OCI-LY7 (cell line): ENCODE data around the gene CLMN. TPM values are rescaled to one million over a fixed set of nuclear protein-coding genes. Genes with fewer than 3 reads are reported as not detected.

Experiments
- BruUV-seq: library from RNA; stranded (reverse); fragments of 400-500 nt; replicated peaks from 2 replicates; lab custom pipeline; 2021; lab: Mats Ljungman, UMichigan
- CTCF ChIA-PET: fragments of 300-600 bp; sonication (Branson Sonifier 250); formaldehyde crosslinking; loops from one replicate; lab custom pipeline; 2022; ENCODE audit warnings: antibody characterized with exemption; ENCODE audit not compliant: unreplicated experiment; lab: Charles Lee
- POLR2A ChIA-PET: fragments of 300-600 bp; sonication (Branson Sonifier 250); formaldehyde crosslinking; loops from one replicate; lab custom pipeline; 2022; ENCODE audit warnings: antibody characterized with exemption; lab: Charles Lee
- DNase-seq: peaks from one replicate; pipeline ENCODE4 v3.0.0-alpha.2; 2015; ENCODE audit warnings: low spot score
- H2AFZ ChIP-seq: fragments of 200-600 bp; sonication (generic), shearing (Covaris generic); 2 replicates; pipeline ENCODE4 v1.6.1; 2014; ENCODE audit warnings: mild to moderate bottlenecking, antibody characterized with exemption, low read length, moderate library complexity
- H3K27ac ChIP-seq: fragments of 200-600 bp; sonication (generic); 2 replicates; pipeline ENCODE4 v1.5.1; 2014; ENCODE audit warnings: mixed run types, low read depth, mild to moderate bottlenecking, moderate library complexity, low read length, inconsistent platforms; ENCODE audit not compliant: poor library complexity, severe bottlenecking
- H3K36me3 ChIP-seq: fragments of 200-600 bp; sonication (generic); 2 replicates; pipeline ENCODE4 v1.6.1; 2014; ENCODE audit warnings: mild to moderate bottlenecking, antibody characterized with exemption, low read length, moderate library complexity, mixed read lengths; ENCODE audit not compliant: insufficient read depth
- H3K4me1 ChIP-seq: fragments of 200-600 bp; sonication (generic); 2 replicates; pipeline ENCODE4 v1.5.1; 2014; ENCODE audit warnings: mild to moderate bottlenecking, low read length; ENCODE audit not compliant: insufficient read depth, poor library complexity, severe bottlenecking
- H3K4me2 ChIP-seq: fragments of 200-600 bp; sonication (generic); 2 replicates; pipeline ENCODE4 v1.6.1; 2014; ENCODE audit warnings: mild to moderate bottlenecking, low read length
- H3K4me3 ChIP-seq: fragments of 200-600 bp; sonication (generic); 2 replicates; pipeline ENCODE4 v1.5.1; 2014; ENCODE audit warnings: mild to moderate bottlenecking, low read depth, low read length; ENCODE audit not compliant: poor library complexity, severe bottlenecking
- H3K79me2 ChIP-seq: fragments of 200-600 bp; sonication (generic); 2 replicates; pipeline ENCODE4 v1.6.1; 2016; ENCODE audit warnings: low read depth, mild to moderate bottlenecking, low read length, moderate library complexity, mixed read lengths; ENCODE audit not compliant: insufficient read depth
- H3K9me2 ChIP-seq: fragments of 200-600 bp; sonication (generic); 2 replicates; pipeline ENCODE4 v1.6.1; 2016; ENCODE audit warnings: mild to moderate bottlenecking, low read length, mixed read lengths; ENCODE audit not compliant: insufficient read depth
- H3K9me3 ChIP-seq: fragments of 200-600 bp; sonication (generic); 2 replicates; pipeline ENCODE4 v1.6.1; 2014; ENCODE audit warnings: mild to moderate bottlenecking, mixed run types, low read length, mixed read lengths
- H4K20me1 ChIP-seq: fragments of 200-600 bp; sonication (generic); 2 replicates; pipeline ENCODE4 v1.6.1; 2014; ENCODE audit warnings: mild to moderate bottlenecking, antibody characterized with exemption, low read length, moderate library complexity, mixed read lengths; ENCODE audit not compliant: insufficient read depth
- EZH2phosphoT487 ChIP-seq: fragments of 200-600 bp; sonication (generic); IDR thresholded peaks from 2 replicates; pipeline ENCODE4 v1.6.1; 2018; ENCODE audit warnings: low read depth, borderline replicate concordance, mild to moderate bottlenecking, mixed run types, antibody characterized with exemption, low read length, moderate library complexity, mixed read lengths
- intact Hi-C: fragments of 100-400 bp; cut with micrococcal nuclease; formaldehyde crosslinking; loops from one replicate; pipeline ENCODE4 v1.10.0; 2022; ENCODE audit not compliant: unreplicated experiment
- total RNA-seq, 2 experiments: library from RNA; depleted of rRNA in 1 of 2; stranded (reverse); fragments of >200 nt in 1 of 2; shearing (Covaris generic) in 1 of 2; gene quantifications; 2 replicates each; pipeline ENCODE4 v1.2.3, GENCODE V29; 2014 to 2022
- TF ChIP-seq, protein P1 (sequence below): fragments of 200-600 bp; sonication (generic); conservative IDR thresholded peaks from 2 replicates; pipeline ENCODE4 v1.5.1; 2014; ENCODE audit warnings: mild to moderate bottlenecking, antibody characterized with exemption, low read length, moderate library complexity, mixed read lengths

The CLMN gene
- total RNA-seq, 2 experiments from 2014 or later, result 6.8 to 12.0 TPM

DNA sequence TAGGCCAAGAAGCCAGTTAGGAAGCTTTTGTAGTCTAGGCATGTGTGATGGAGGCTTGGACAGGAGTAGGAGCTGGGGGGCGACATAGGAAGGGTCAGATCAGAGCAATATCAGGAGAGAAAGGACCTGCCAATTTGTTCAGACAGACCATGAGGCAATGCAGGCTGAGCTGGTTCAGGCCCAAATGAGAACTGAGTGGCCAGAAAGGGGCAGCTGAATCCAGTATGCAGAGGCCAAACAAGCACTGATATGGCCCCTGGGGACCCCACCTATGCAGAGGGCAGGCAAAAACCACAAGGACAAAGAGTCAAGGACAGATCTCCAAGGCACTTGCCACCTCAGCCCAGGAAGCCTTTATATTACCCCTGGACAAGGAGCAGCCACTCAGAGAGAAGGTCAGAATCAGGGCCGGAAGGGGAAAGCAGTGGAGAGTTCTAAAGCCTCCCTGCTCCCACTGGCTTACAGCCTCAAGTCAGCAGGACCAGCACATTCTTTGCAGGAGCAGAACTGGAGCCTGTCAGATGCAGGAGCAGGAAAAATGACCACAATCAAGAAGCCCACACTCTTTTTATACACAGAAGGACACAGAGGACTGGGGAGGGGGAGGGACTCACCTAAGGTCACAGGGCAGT, 37.2 kb downstream of the CLMN start:
- Histone ChIP-seq H3K4me1 (peaks cover 14% of the 10 kb centered on the region), H3K4me3 (no peak overlapping the region), H3K4me2 (no peak overlapping the region), H2AFZ (no peak overlapping the region), H4K20me1 (no peaks in the 10 kb centered on the region), H3K27ac (no peak overlapping the region), H3K36me3 (no peaks in the 10 kb centered on the region), H3K9me3 (peaks cover 10% of the 10 kb centered on the region), H3K79me2 (no peaks in the 10 kb centered on the region), H3K9me2 (no peaks in the 10 kb centered on the region)
- no TSS peak for BruUV-seq
- intact Hi-C loops, result no loop called here
- no peak for DNase-seq
- CTCF ChIA-PET, result no interaction called here
- TF ChIP-seq, protein P1, sequence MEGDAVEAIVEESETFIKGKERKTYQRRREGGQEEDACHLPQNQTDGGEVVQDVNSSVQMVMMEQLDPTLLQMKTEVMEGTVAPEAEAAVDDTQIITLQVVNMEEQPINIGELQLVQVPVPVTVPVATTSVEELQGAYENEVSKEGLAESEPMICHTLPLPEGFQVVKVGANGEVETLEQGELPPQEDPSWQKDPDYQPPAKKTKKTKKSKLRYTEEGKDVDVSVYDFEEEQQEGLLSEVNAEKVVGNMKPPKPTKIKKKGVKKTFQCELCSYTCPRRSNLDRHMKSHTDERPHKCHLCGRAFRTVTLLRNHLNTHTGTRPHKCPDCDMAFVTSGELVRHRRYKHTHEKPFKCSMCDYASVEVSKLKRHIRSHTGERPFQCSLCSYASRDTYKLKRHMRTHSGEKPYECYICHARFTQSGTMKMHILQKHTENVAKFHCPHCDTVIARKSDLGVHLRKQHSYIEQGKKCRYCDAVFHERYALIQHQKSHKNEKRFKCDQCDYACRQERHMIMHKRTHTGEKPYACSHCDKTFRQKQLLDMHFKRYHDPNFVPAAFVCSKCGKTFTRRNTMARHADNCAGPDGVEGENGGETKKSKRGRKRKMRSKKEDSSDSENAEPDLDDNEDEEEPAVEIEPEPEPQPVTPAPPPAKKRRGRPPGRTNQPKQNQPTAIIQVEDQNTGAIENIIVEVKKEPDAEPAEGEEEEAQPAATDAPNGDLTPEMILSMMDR, result no peak
- no peak for TF ChIP-seq EZH2phosphoT487
- POLR2A ChIA-PET, result no interaction called here

DNA sequence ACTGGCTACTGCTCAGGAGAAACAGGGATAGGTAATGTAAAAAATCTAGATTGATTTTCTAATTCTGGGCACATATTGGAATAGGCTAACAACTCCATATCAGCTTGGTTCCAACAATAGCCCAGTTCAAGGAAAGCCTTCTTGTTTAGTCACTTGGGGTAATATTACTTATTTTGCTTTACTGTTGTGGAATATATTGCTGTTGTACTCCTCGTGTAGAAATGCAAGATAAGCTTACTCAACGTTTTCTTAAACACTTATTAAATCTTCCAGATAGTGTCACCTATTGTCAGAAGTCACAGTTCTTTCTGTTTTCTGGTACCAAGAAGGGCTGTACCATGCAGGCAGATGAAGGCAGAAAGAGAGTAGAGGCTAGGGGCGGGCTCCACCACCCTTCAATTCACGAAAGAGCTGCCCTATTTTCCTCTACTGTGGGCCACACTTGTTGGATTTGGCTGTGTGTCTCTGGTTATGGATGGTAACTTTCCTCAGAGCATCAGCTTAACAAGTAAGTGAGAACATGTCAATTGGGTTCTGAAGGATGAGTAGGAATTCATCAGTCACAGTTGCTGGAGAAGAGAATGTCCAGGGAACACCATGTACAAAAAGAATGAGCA, 38.0 kb downstream of the CLMN start:
- intact Hi-C loops, result no loop called here
- no peaks in the 10 kb centered on the region for H3K79me2 ChIP-seq
- BruUV-seq, result no TSS peak
- no peak overlapping the region for H3K27ac ChIP-seq
- no peaks in the 10 kb centered on the region for H3K36me3 ChIP-seq
- no peaks in the 10 kb centered on the region for H3K9me2 ChIP-seq
- H3K4me1 ChIP-seq, result peaks cover 6% of the 10 kb centered on the region
- H3K4me2 ChIP-seq, result no peak overlapping the region
- DNase-seq, result no peak
- H2AFZ ChIP-seq, result no peak overlapping the region
- TF ChIP-seq, protein P1, result no peak
- TF ChIP-seq EZH2phosphoT487, result no peak
- no peaks in the 10 kb centered on the region for H4K20me1 ChIP-seq
- ChIA-PET POLR2A (interaction anchor here (0.8 kb wide), 1 partner anchor 19 kb away, joined by 3 read pairs; no protein-coding TSS in a partner anchor), CTCF (no interaction called here)
- no peak overlapping the region for H3K4me3 ChIP-seq
- peaks cover 10% of the 10 kb centered on the region for H3K9me3 ChIP-seq

DNA sequence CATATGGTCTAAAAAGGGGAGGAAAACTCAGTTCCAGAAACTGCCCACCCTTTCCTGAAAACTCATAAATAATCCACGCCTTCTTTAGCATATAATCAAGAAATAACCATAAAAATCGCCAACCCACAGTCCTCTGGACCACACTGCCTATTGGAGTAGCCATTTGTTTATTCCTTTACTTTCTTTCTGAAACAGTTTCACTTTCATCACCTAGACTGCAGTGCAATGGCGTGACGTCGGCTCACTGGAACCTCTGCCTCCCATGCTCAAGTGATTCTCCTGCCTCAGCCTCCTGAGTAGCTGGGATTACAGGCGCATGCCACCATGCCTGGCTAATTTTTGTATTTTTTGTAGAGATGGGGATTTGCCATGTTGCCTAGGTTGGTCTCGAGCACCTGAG, 44.2 kb downstream of the CLMN start:
- TF ChIP-seq, protein P1, result no peak
- no peak for TF ChIP-seq EZH2phosphoT487
- Histone ChIP-seq H3K4me3 (no peak overlapping the region), H3K9me2 (no peaks in the 10 kb centered on the region), H3K4me1 (peaks cover 3% of the 10 kb centered on the region), H3K4me2 (no peak overlapping the region), H3K36me3 (no peaks in the 10 kb centered on the region), H3K9me3 (peaks cover 5% of the 10 kb centered on the region), H4K20me1 (no peaks in the 10 kb centered on the region), H3K79me2 (no peaks in the 10 kb centered on the region), H2AFZ (no peak overlapping the region), H3K27ac (no peak overlapping the region)
- intact Hi-C loops, result no loop called here
- no peak for DNase-seq
- ChIA-PET POLR2A (no interaction called here), CTCF (no interaction called here)
- BruUV-seq, result no TSS peak
